Measurements from ENCODE around the gene WDR89. TPM values are rescaled to one million over a fixed set of nuclear protein-coding genes. Genes with fewer than 3 reads are reported as not detected.

The WDR89 gene
- 13.5 and 16.2 TPM in 2 replicates for total RNA-seq

GRCh38 chr14:63641473-63642228 is at the start of gene WDR89:
Gene WDR89 (minus strand): TSS chr14:63641871. CDS start chr14:63599942, 41,929 bp downstream.

Other genes with a start within 250 kb of the WDR89 start
- 13.7 and 19.6 TPM in 2 replicates for gene PPP2R5E, start 98.5 kb downstream of the WDR89 start, total RNA-seq
- gene SGPP1, start 86.2 kb upstream of the WDR89 start, total RNA-seq: 39.2 and 41.0 TPM in 2 replicates
- gene SYNE2, start 211.1 kb upstream of the WDR89 start, total RNA-seq: 40.5 and 59.5 TPM in 2 replicates